GM15510 (cell line): ENCODE results near the gene SCAANT1.

ENCODE experiments used
- POLR2A ChIP-seq: IDR thresholded peaks from 3 replicates; pipeline ENCODE4 v1.6.1; 2011; ENCODE audit warnings: borderline replicate concordance; ENCODE audit not compliant: insufficient read length; ENCODE audit errors: extremely low read depth

The SCAANT1 gene

DNA sequence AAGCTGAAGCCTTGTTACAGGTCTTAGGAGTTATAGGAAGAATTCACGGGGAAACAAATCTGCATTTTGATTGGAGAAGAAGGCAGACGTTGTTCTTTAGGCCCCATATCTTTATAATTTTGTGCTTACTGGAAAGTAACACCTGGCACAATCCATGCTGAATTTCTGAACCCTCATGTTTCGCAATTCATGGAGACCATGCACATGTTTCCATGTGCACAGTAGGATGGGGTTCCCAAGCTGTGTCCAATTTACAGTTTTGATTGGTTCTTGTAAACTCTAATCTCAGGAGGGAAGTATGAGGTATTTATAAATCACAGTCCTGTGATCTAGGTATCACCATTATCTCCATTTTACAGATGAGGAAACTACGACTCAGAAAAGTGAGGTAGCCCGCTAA, 7.8 kb upstream of the SCAANT1 start:
- no peak for TF ChIP-seq POLR2A

GRCh38 chr3:63918321-63918720, 6.1 kb upstream of the SCAANT1 start:
- no peak for TF ChIP-seq POLR2A

GRCh38 chr3:63914312-63914711, 2.1 kb upstream of the SCAANT1 start:
- TF ChIP-seq POLR2A: no peak

DNA sequence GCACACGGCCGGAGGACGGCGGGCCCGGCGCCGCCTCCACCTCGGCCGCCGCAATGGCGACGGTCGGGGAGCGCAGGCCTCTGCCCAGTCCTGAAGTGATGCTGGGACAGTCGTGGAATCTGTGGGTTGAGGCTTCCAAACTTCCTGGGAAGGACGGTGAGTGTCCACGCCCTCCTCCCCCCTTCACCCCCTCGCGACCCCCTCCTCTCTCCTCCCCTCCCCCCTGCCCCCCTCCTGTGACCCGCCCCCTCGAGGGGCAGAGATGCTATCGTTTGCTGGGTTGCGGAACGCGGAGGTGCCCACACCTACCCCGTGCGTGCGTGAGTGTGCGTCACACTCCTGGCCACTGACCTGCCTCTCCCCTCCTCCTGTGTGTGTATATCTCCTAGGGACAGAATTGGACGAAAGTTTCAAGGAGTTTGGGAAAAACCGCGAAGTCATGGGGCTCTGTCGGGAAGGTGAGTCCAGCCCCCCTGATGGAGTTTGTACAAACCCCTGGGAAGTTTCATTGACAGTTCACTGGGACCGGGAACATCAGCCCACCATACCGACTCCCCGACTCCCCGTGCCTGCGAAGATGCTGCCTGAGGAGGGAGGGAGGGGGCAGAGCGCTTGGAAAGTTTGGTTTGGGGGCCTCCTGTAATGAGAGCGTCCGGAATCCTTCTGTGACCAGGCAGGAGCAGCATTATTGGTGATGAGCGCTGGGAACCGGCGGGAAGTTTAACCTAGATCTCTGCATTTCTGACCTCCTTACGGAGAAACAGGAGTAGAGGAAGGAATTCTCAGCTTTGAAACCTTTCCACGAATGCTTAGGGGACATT, 795 bp upstream of the SCAANT1 start:
- no peak for TF ChIP-seq POLR2A

GRCh38 chr3:63911509-63911872, 692 bp downstream of the SCAANT1 start:
- TF ChIP-seq POLR2A: no peak

GRCh38 chr3:63910891-63911290, 1.3 kb downstream of the SCAANT1 start:
- TF ChIP-seq POLR2A: no peak

DNA sequence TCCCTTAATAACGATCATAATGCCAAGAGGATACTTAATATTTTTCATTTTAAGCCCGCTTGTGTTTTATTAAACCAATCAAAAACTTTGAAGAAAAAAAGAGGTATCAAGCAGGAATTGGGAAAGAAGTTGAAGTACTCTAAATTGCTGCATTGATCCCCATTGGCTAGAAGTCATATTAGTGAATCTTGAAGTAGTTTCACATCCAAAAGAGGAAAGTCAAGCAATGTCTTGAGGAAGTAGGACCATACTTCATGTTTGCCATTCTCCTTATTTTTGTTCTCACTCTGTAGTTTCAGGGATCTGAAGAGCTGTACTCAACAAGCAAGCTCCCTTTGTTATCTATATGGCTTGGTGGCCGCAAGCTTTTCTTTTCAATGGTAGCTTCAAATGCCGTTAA, 2.2 kb downstream of the SCAANT1 start:
- TF ChIP-seq POLR2A: no peak

- TF ChIP-seq POLR2A: no peak
These were observed 2.8 kb downstream of the SCAANT1 start for GRCh38 chr3:63909431-63909830.

- no peak for TF ChIP-seq POLR2A
These were observed 3.4 kb downstream of the SCAANT1 start for GRCh38 chr3:63908776-63909175.

- TF ChIP-seq POLR2A: no peak
These were observed 4.0 kb downstream of the SCAANT1 start for GRCh38 chr3:63908081-63908736.

DNA sequence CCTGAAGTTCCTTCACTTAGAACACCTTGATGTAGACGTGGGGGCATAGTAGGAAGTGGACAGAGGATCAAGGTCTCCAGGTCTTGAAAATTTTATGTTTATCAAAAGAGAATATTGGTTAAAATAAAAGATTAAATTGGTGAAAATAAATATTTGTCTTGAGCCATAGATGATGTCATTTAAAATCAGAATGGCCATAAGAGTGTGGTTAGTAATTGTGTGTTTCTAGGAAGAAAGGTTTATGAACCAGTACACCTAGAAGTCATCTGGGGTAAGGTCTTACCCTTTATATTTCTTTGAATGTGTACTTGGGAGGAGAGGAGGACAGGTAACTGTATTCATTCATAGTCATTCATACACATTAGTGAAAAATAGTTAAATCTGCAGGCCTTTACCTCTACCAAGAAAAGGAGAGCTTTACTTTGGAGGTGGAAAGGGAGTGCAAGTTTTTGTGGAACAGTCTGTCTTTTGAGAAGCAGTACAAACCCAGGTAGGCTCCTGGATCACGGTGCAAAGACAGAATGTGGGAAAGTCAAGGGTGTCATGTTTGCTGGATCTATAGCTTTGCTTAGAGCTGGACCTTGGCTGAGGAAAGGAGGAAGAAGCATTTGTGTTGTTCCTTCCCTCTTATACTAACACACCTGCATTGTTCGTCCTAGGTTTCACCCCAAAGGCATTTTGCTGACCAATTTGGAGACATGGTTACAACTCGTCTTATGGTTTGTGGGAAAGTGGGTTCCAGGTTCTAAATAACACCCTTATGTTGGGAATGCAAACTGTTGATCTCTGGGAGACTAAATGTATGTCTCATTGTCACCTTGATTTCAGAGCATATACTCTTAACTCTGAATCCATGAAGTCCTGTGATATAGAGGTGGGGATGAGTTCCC, 6.2 kb downstream of the SCAANT1 start:
- no peak for TF ChIP-seq POLR2A

- no peak for TF ChIP-seq POLR2A
These were observed 11.7 kb downstream of the SCAANT1 start for GRCh38 chr3:63900459-63900858.

GRCh38 chr3:63900010-63900409, 12.2 kb downstream of the SCAANT1 start:
- TF ChIP-seq POLR2A: no peak

DNA sequence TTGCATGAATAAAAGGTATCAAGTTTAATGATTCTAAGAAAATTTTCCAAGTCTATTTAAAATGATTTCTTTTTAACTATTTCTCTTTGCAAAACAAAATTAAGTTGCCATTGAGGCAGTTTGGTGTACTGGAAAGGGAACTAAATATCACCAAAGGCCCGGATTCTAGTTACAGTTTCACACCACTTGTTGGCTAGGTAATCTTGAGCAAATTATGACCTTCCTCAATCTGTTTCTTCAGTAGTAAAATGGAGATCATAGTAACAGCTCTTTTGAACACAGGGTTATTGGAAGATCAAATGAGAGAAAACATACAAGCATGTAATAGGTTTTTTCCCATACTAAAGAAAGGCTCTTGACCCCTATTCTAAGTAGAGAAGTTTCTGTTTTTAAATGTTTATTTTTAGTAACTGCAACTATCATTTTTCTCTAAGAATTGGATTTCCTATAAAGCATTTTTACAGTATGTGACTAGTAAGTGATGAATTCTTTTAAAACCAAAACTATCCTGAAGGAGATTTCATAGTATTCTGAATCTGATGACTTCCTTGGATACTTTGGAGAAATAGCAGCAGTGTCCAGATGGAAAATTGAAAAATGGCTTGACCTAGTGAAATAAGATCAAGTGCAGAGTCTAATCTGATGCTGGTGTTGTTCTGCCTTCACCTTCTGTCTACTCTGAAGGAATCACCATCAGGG, 15.7 kb downstream of the SCAANT1 start:
- TF ChIP-seq POLR2A: no peak
